Endothelial cell of umbilical vein (primary cell): ENCODE measurements around the gene RNF4. TPM values are rescaled to one million over a fixed set of nuclear protein-coding genes. Genes with fewer than 3 reads are reported as not detected.

Source experiments
- BruUV-seq: library from RNA; stranded (reverse); fragments of 400-500 nt; replicated peaks from 2 replicates; lab custom pipeline; 2021; lab: Mats Ljungman, UMichigan
- CTCF ChIA-PET: fragments of 300-600, 350-600 bp; sonication (Branson Sonifier 250); formaldehyde crosslinking; loops from one replicate; lab custom pipeline; 2021; ENCODE audit warnings: antibody characterized with exemption, inconsistent platforms; lab: Charles Lee
- POLR2A ChIA-PET: fragments of 300-600, 350-600 bp; sonication (Branson Sonifier 250); formaldehyde crosslinking; loops from one replicate; lab custom pipeline; 2021; ENCODE audit warnings: antibody characterized with exemption, inconsistent platforms; lab: Charles Lee
- DNase-seq: peaks from one replicate; pipeline ENCODE4 v3.0.0-alpha.2; 2011; ENCODE audit warnings: low read depth, low spot score
- FAIRE-seq: peaks from 2 replicates; lab custom pipeline; 2011; peaks lifted over from hg19 to GRCh38; lab: Jason Lieb, UNC
- H2AFZ ChIP-seq: 2 replicates; pipeline ENCODE4 v1.6.0; 2012; ENCODE audit warnings: low read depth, low read length, control low read depth, inconsistent platforms
- H3K27ac ChIP-seq: 2 replicates; pipeline ENCODE4 v1.5.1; 2011; ENCODE audit warnings: low read depth, mild to moderate bottlenecking, control low read depth, low read length, moderate library complexity; ENCODE audit not compliant: insufficient read depth
- H3K27me3 ChIP-seq, 2 experiments: 2 replicates each; pipeline versions ENCODE4 v1.6.0 to v1.6.1; 2011; ENCODE audit warnings: low read length in 2 of 2, mixed read lengths in 1 of 2; ENCODE audit not compliant: control insufficient read depth in 2 of 2, insufficient read depth in 2 of 2
- H3K36me3 ChIP-seq, 2 experiments: 2 replicates in 1 of 2; 3 replicates in 1 of 2; pipeline ENCODE4 v1.5.1; 2011; ENCODE audit warnings: low read length in 2 of 2, mild to moderate bottlenecking in 1 of 2, moderate library complexity in 1 of 2; ENCODE audit not compliant: control insufficient read depth in 2 of 2, insufficient read depth in 2 of 2; ENCODE audit errors: extremely low read depth in 1 of 2
- H3K4me1 ChIP-seq: 3 replicates; pipeline ENCODE4 v1.5.1; 2011; ENCODE audit warnings: mild to moderate bottlenecking, low read length; ENCODE audit not compliant: control insufficient read depth, insufficient read depth; ENCODE audit errors: extremely low read depth
- H3K4me2 ChIP-seq: 2 replicates; pipeline ENCODE4 v1.6.1; 2011; ENCODE audit warnings: low read length, control low read depth, mixed read lengths; ENCODE audit not compliant: insufficient read depth
- H3K4me3 ChIP-seq, 3 experiments: fragments of 200-600 bp in 1 of 3; sonication (generic), shearing (Covaris generic) in 1 of 3; replicated peaks in 1 of 3; 2 replicates each; pipeline ENCODE4 v1.5.1; 2011 to 2016; ENCODE audit warnings: control low read depth in 3 of 3, low read length in 3 of 3, mild to moderate bottlenecking in 2 of 3, inconsistent platforms in 1 of 3, low read depth in 1 of 3, moderate library complexity in 1 of 3; ENCODE audit not compliant: insufficient read depth in 1 of 3
- H3K79me2 ChIP-seq: 2 replicates; pipeline ENCODE4 v1.6.0; 2012; ENCODE audit warnings: low read length, inconsistent platforms; ENCODE audit not compliant: control insufficient read depth, insufficient read depth
- H3K9ac ChIP-seq: replicated peaks from 2 replicates; pipeline ENCODE3; 2011; ENCODE audit warnings: low read length, control low read depth; ENCODE audit not compliant: insufficient read depth; ENCODE audit errors: extremely low read depth
- H3K9me1 ChIP-seq: replicated peaks from 3 replicates; pipeline ENCODE4 v1.6.0; 2011; ENCODE audit warnings: mild to moderate bottlenecking, low read length; ENCODE audit not compliant: control insufficient read depth, insufficient read depth; ENCODE audit errors: extremely low read depth
- H3K9me3 ChIP-seq: replicated peaks from 2 replicates; pipeline ENCODE4 v1.5.1; 2012; ENCODE audit warnings: low read length, inconsistent platforms; ENCODE audit not compliant: control insufficient read depth, insufficient read depth
- H4K20me1 ChIP-seq: replicated peaks from 2 replicates; pipeline ENCODE3; 2011; ENCODE audit warnings: mild to moderate bottlenecking, low read length; ENCODE audit not compliant: control insufficient read depth, insufficient read depth; ENCODE audit errors: extremely low read depth
- CTCF ChIP-seq, 2 donors: IDR thresholded peaks; 1 replicate in 1 of 2; 2 replicates in 1 of 2; pipeline ENCODE4 v1.5.1; 2011; ENCODE audit warnings: low read length in 2 of 2, mild to moderate bottlenecking in 2 of 2, moderate library complexity in 2 of 2, control low read depth in 1 of 2, inconsistent platforms in 1 of 2, low read depth in 1 of 2; ENCODE audit not compliant: insufficient read depth in 1 of 2; ENCODE audit errors: extremely low read depth in 1 of 2
- EZH2 ChIP-seq: IDR thresholded peaks from 2 replicates; pipeline ENCODE4 v1.6.1; 2012; ENCODE audit warnings: borderline replicate concordance, low read depth, mild to moderate bottlenecking, moderate library complexity, low read length, inconsistent platforms; ENCODE audit not compliant: severe bottlenecking
- GATA2 ChIP-seq: IDR thresholded peaks from 2 replicates; pipeline ENCODE4 v1.7.0; 2011; ENCODE audit warnings: low read depth, mild to moderate bottlenecking, moderate library complexity, mixed read lengths, low read length; ENCODE audit not compliant: insufficient read length, insufficient read depth
- JUN ChIP-seq: IDR thresholded peaks from 2 replicates; pipeline ENCODE4 v1.6.1; 2011; ENCODE audit warnings: borderline replicate concordance, low read depth; ENCODE audit not compliant: insufficient read length, insufficient read depth
- MYC ChIP-seq: IDR thresholded peaks from one replicate; pipeline ENCODE4 v1.6.1; 2011; ENCODE audit warnings: mild to moderate bottlenecking, low read depth, low read length
- POLR2A ChIP-seq: IDR thresholded peaks from 2 replicates; pipeline ENCODE4 v1.6.1; 2012; ENCODE audit warnings: low read depth, mild to moderate bottlenecking, control low read depth, low read length
- POLR2AphosphoS5 ChIP-seq: IDR thresholded peaks from 2 replicates; pipeline ENCODE4 v1.6.1; 2012; ENCODE audit warnings: low read depth, mild to moderate bottlenecking, control low read depth, low read length, moderate library complexity; ENCODE audit not compliant: insufficient read depth
- dilution Hi-C: fragments of 300-500 bp; cut with MboI; formaldehyde crosslinking; loops from one replicate; pipeline ENCODE4 v1.15.0; 2019; ENCODE audit warnings: low sequenced_read_pairs; ENCODE audit not compliant: extremely low pct_ligation_motif_present
- intact Hi-C: fragments of 100-400 bp; cut with micrococcal nuclease; formaldehyde crosslinking; loops from one replicate; pipeline ENCODE4 v1.10.0; 2022
- polyA plus RNA-seq, 4 experiments: library from polyadenylated mRNA; depleted of rRNA in 3 of 4; stranded (reverse) in 3 of 4; unstranded in 1 of 4; fragments of >200 nt; gene quantifications; 2 replicates each; pipeline versions ENCODE4 v1.2.1 to v1.2.3, GENCODE V29; 2011 to 2012; ENCODE audit warnings: missing spikeins in 1 of 4
- total RNA-seq: library from RNA; stranded (reverse); gene quantifications from 2 replicates; pipeline ENCODE4 v1.2.3, GENCODE V29; 2021

Gene RNF4
- total and polyA plus RNA-seq, 2 donors (not counting 3 experiments of a cell fraction or from before 2014, with no cell fraction given): 64.3 to 71.4 TPM

DNA sequence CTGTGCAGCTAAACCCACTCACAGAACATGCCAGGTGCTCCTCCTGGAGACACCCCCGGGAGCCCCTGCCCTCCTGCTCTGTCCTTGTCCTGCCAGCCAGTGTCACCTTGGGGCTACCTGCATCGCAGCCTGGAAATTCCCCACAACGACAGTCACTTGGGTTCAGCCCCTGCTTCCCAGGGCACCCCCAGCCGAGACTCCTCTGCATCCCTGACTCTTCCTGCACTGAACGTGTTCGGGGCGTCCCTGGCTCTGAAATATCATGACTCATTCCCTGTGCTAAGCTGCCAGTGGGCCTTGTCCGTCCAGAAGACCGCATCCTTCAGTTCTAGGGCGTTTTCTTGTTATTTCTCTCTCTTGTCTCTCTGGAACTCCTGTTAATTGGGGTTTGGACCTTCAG, 44.3 kb upstream of the RNF4 start:
- no peaks in the 10 kb centered on the region for H3K79me2 ChIP-seq
- FAIRE-seq (no peak), DNase-seq (no peak)
- BruUV-seq: no TSS peak
- H3K27ac ChIP-seq: no peak overlapping the region
- H3K4me1 ChIP-seq: no peaks in the 10 kb centered on the region
- no peaks in the 10 kb centered on the region for H3K9me3 ChIP-seq
- ChIA-PET CTCF (interaction anchor here (1.2 to 2.5 kb wide), 2 partner anchors 9 to 205 kb away, joined by 3 to 9 read pairs; no protein-coding TSS in a partner anchor), POLR2A (no interaction called here)
- no peaks in the 10 kb centered on the region for H3K9me1 ChIP-seq
- TF ChIP-seq JUN (no peak), CTCF (IDR thresholded peaks at IDR 0.05; ENCODE audit: extremely low read depth in 1 of 2, insufficient read depth in 1 of 2, low read depth in 1 of 2, low read length in 2 of 2) (no peak), GATA2 (no peak), POLR2A (no peak)
- H3K9ac ChIP-seq: no peak overlapping the region
- dilution Hi-C loops (no loop called here), intact Hi-C loops (no loop called here)
- no peaks in the 10 kb centered on the region for H3K36me3 ChIP-seq
- no peaks in the 10 kb centered on the region for H4K20me1 ChIP-seq
- peaks cover 15 to 16% of the 10 kb centered on the region in 2 experiments for H3K27me3 ChIP-seq
- H2AFZ ChIP-seq: no peak overlapping the region
- H3K4me2 ChIP-seq: no peak overlapping the region
- no peak overlapping the region for H3K4me3 ChIP-seq

GRCh38 chr4:2425386-2426068, 43.4 kb upstream of the RNF4 start:
- FAIRE-seq (no peak), DNase-seq (no peak)
- H3K4me2 ChIP-seq: no peak overlapping the region
- no peaks in the 10 kb centered on the region for H3K36me3 ChIP-seq
- H3K9ac ChIP-seq: no peak overlapping the region
- TF ChIP-seq MYC (no peak), CTCF (IDR thresholded peaks at IDR 0.05; ENCODE audit: extremely low read depth in 1 of 2, insufficient read depth in 1 of 2, low read depth in 1 of 2, low read length in 2 of 2) (no peak), POLR2A (no peak), POLR2AphosphoS5 (no peak), GATA2 (no peak), EZH2 (no peak)
- H3K4me1 ChIP-seq: no peaks in the 10 kb centered on the region
- no TSS peak for BruUV-seq
- intact Hi-C loops: no loop called here
- H3K27ac ChIP-seq: no peak overlapping the region
- dilution Hi-C loops: no loop called here
- H3K4me3 ChIP-seq: no peak overlapping the region
- H4K20me1 ChIP-seq: no peaks in the 10 kb centered on the region
- no peak overlapping the region for H2AFZ ChIP-seq
- H3K9me1 ChIP-seq: no peaks in the 10 kb centered on the region
- no peaks in the 10 kb centered on the region for H3K9me3 ChIP-seq
- H3K79me2 ChIP-seq: no peaks in the 10 kb centered on the region
- ChIA-PET POLR2A (no interaction called here), CTCF (interaction anchor here (1.2 to 2.5 kb wide), 2 partner anchors 10 to 206 kb away, joined by 3 to 9 read pairs; no protein-coding TSS in a partner anchor)
- peaks cover 5 to 6% of the 10 kb centered on the region in 2 experiments for H3K27me3 ChIP-seq
